A549 (cell line): ENCODE data around the gene SIK3. TPM values are rescaled to one million over a fixed set of nuclear protein-coding genes. Genes with fewer than 3 reads are reported as not detected.

Experiments
- ATAC-seq, 2 experiments: fragments of 200-7000 bp in 1 of 2; fragments of >200 bp in 1 of 2; cut with Nextera tagmentation in 1 of 2; cut with Tn5 transposase in 1 of 2; 3 replicates each; pipeline versions ENCODE4 v1.8.0 to v1.9.1; 2018 to 2020; ENCODE audit warnings: mild to moderate bottlenecking in 1 of 2, moderate library complexity in 1 of 2
- CTCF ChIA-PET: fragments of 300-600 bp; sonication (Branson Sonifier 250); formaldehyde crosslinking; extraction: SDS; loops from one replicate; lab custom pipeline; 2021; ENCODE audit warnings: antibody characterized with exemption, inconsistent platforms; lab: Yijun Ruan, JAX
- POLR2A ChIA-PET: fragments of 350-600 bp; formaldehyde crosslinking; extraction: SDS; loops from one replicate; lab custom pipeline; 2021; ENCODE audit warnings: antibody characterized with exemption, inconsistent platforms; lab: Yijun Ruan, JAX
- DNase-seq, 2 experiments: peaks; one replicate each; pipeline versions ENCODE4 v3.0.0 to v3.0.0-alpha.2; 2011 to 2016; ENCODE audit warnings: low read depth in 1 of 2, low spot score in 1 of 2
- FAIRE-seq: peaks from 2 replicates; lab custom pipeline; 2011; peaks lifted over from hg19 to GRCh38; lab: Jason Lieb, UNC
- H3K27ac ChIP-seq, 2 experiments: fragments of >200 bp; sonication (Bioruptor Twin); formaldehyde crosslinking; 3 replicates each; pipeline ENCODE4 v1.5.1; 2016 to 2017
- H3K4me1 ChIP-seq: fragments of >200 bp; sonication (Bioruptor Twin); formaldehyde crosslinking; 3 replicates; pipeline ENCODE4 v1.6.1; 2016
- H3K4me2 ChIP-seq: fragments of >200 bp; sonication (Bioruptor Twin); formaldehyde crosslinking; 3 replicates; pipeline ENCODE4 v1.6.1; 2016
- H3K4me3 ChIP-seq: fragments of >200 bp; sonication (Bioruptor Twin); formaldehyde crosslinking; 3 replicates; pipeline ENCODE4 v1.5.1; 2016
- H3K9me3 ChIP-seq: fragments of >200 bp; sonication (Bioruptor Twin); formaldehyde crosslinking; 3 replicates; pipeline ENCODE4 v1.6.1; 2016
- BHLHE40 ChIP-seq: IDR thresholded peaks from 2 replicates; pipeline ENCODE4 v1.6.1; 2012; ENCODE audit warnings: low read depth, low read length, inconsistent platforms
- CBX2 ChIP-seq: fragments of 200-600 bp; sonication (generic); IDR thresholded peaks from 2 replicates; pipeline ENCODE4 v1.6.1; 2016; ENCODE audit warnings: low read depth, mild to moderate bottlenecking, borderline replicate concordance
- CEBPB ChIP-seq, 2 experiments: fragments of >200 bp in 1 of 2; sonication (Bioruptor Twin) in 1 of 2; formaldehyde crosslinking in 1 of 2; IDR thresholded peaks; 2 replicates each; pipeline ENCODE4 v1.6.1; 2012 to 2016
- ESRRA ChIP-seq: fragments of 150-350 bp; IDR thresholded peaks from 2 replicates; pipeline ENCODE4 v1.6.1; 2014; ENCODE audit warnings: mild to moderate bottlenecking, low read length, borderline replicate concordance
- FOSB ChIP-seq: fragments of 250-450 bp; sonication (Bioruptor Pico); IDR thresholded peaks from 2 replicates; pipeline ENCODE4 v1.5.0; 2020; ENCODE audit warnings: mild to moderate bottlenecking, moderate library complexity
- FOSL2 ChIP-seq, 2 experiments: fragments of 450-650 bp in 1 of 2; fragments of >200 bp in 1 of 2; sonication (Bioruptor Twin) in 1 of 2; formaldehyde crosslinking; IDR thresholded peaks; 2 replicates each; pipeline versions ENCODE4 v1.5.0 to v1.6.1; 2016 to 2020; ENCODE audit warnings: mild to moderate bottlenecking in 1 of 2, moderate library complexity in 1 of 2
- GATA3 ChIP-seq: IDR thresholded peaks from 2 replicates; pipeline ENCODE4 v1.6.1; 2012; ENCODE audit warnings: borderline replicate concordance
- HDAC2 ChIP-seq: fragments of 200-600 bp; sonication (generic); IDR thresholded peaks from 2 replicates; pipeline ENCODE4 v1.6.1; 2016
- HOXB13 ChIP-seq: fragments of 250-450 bp; sonication (Bioruptor Pico); IDR thresholded peaks from 2 replicates; pipeline ENCODE4 v1.5.0; 2020; ENCODE audit warnings: low read depth, mild to moderate bottlenecking, moderate library complexity
- JUNB ChIP-seq: fragments of >200 bp; sonication (Bioruptor Twin); formaldehyde crosslinking; IDR thresholded peaks from 2 replicates; pipeline ENCODE4 v1.6.1; 2016
- MAFK ChIP-seq: fragments of 450-650 bp; IDR thresholded peaks from 2 replicates; pipeline ENCODE4 v1.6.1; 2014; ENCODE audit not compliant: partially characterized antibody
- NFE2L2 ChIP-seq: fragments of 150-350 bp; conservative IDR thresholded peaks from 2 replicates; pipeline ENCODE4 v1.6.1; 2014; ENCODE audit warnings: low read length
- REST ChIP-seq: fragments of 200-600 bp; sonication (generic); IDR thresholded peaks from 2 replicates; pipeline ENCODE4 v1.6.1; 2016; ENCODE audit warnings: antibody characterized with exemption, mild to moderate bottlenecking, moderate library complexity
- RNF2 ChIP-seq: fragments of 200-600 bp; sonication (generic); IDR thresholded peaks from 2 replicates; pipeline ENCODE4 v1.6.1; 2016; ENCODE audit warnings: low read depth, mild to moderate bottlenecking, antibody characterized with exemption, moderate library complexity, borderline replicate concordance
- ZSCAN20 ChIP-seq: fragments of 250-450 bp; sonication (Bioruptor Pico); IDR thresholded peaks from 2 replicates; pipeline ENCODE4 v1.8.0; 2022; ENCODE audit warnings: mild to moderate bottlenecking, moderate library complexity
- WGBS: methylation state at CpG from one replicate; pipeline ENCODE4 v1.1.6; 2017; ENCODE audit errors: missing lambda C conversion rate; 5-methylcytosine and 5-hydroxymethylcytosine counted together
- polyA plus RNA-seq, 4 experiments: library from polyadenylated mRNA; depleted of rRNA in 3 of 4; stranded (reverse); fragments of >200 nt; fragmentation: RNase III in 1 of 4; extraction: RNeasy Plus Mini Kit Qiagen cat#74134 plus additional on column Dnase treatment in 1 of 4; gene quantifications; 2 replicates in 3 of 4; 3 replicates in 1 of 4; pipeline ENCODE4 v1.2.3, GENCODE V29; 2011 to 2017
- TF ChIP-seq, protein P1 (sequence below): fragments of 150-350 bp; IDR thresholded peaks from 2 replicates; pipeline ENCODE4 v1.6.1; 2014; ENCODE audit warnings: low read depth, mild to moderate bottlenecking, low read length
- TF ChIP-seq, protein P2 (sequence below): IDR thresholded peaks from 2 replicates; pipeline ENCODE4 v1.6.1; 2012; ENCODE audit warnings: low read depth, borderline replicate concordance
- TF ChIP-seq, protein P3 (sequence below): fragments of 450-650 bp; IDR thresholded peaks from 2 replicates; pipeline ENCODE4 v1.6.1; 2014; ENCODE audit warnings: antibody characterized with exemption

SIK3 gene
- polyA plus RNA-seq, 2 of the 4 experiments (the other 2 are of a cell fraction), result 8.2 to 9.0 TPM

DNA sequence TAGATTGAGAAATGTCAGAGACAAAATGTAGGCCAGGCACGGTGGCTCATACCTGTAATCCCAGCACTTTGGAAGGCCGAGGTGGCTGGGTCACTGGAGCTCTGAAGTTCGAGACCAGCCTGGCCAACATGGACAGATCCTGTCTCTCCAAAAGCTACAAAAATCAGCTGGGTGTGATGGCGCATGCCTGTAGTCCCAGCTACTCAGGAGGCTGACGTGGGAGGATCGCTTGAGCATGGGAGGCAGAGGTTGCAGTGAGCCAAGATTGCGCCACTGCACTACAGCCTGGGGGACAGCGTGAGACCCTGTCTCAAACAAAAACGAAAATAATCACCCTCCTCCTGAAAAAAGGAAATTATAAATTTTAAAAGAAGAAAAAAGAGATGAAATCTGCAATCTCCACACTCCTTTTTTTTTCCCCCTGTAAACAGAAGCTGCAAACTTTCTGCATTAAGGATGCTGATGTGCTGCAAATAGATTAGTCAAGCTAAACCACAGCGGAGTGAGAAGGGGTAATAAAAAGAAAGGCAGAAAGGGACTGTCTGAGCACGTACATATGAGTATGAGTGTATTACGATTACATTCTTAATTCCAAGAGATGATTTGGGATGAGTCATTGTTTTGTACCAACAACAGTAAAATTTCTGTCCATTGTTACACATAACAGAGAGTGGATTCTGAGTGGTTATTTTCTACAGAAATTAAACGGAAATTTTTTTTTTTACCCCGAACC, 87.3 kb downstream of the SIK3 start:
- H3K4me1 ChIP-seq, result peaks cover 29% of the 10 kb centered on the region
- no peak for FAIRE-seq
- no peak overlapping the region for H3K4me3 ChIP-seq
- ChIA-PET POLR2A (no interaction called here), CTCF (interaction anchor here (0.7 to 1.5 kb wide), 3 partner anchors 13 to 131 kb away, joined by 3 read pairs; no protein-coding TSS in a partner anchor)
- peak; percentile 92 to 93 for ATAC-seq
- H3K9me3 ChIP-seq, result no peaks in the 10 kb centered on the region
- H3K4me2 ChIP-seq, result peak overlapping the region; percentile 48
- H3K27ac ChIP-seq, result peak overlapping the region; percentile 27 to 75; a peak in 4 of 6 replicates
- DNase-seq, result peak; percentile 54 to 63
- WGBS, result 48% methylated on average over 14 of the region's 14 CpGs
- TF ChIP-seq MAFK (peak; percentile 14), HDAC2 (no peak), NFE2L2 (no peak), FOSB (CRISPR knock-in tag) (no peak), ZSCAN20 (CRISPR knock-in tag) (no peak), GATA3 (peak; percentile 52; the same call in 1 of the 2 replicates), REST (no peak), CBX2 (no peak), BHLHE40 (no peak), CEBPB (IDR thresholded peaks at IDR 0.05) (0 out of 4 replicates have a peak, but pooled peaks of 1 of the 2 experiments have one; percentile 23), ESRRA (no peak), JUNB (peak; percentile 67), FOSL2 (IDR thresholded peaks at IDR 0.05) (peak; percentile 30; the same call in 1 of the 2 replicates), FOSL2 (CRISPR knock-in tag; IDR thresholded peaks at IDR 0.05) (peak; percentile 95), RNF2 (no peak), HOXB13 (CRISPR knock-in tag) (no peak)
- TF ChIP-seq, protein P1, sequence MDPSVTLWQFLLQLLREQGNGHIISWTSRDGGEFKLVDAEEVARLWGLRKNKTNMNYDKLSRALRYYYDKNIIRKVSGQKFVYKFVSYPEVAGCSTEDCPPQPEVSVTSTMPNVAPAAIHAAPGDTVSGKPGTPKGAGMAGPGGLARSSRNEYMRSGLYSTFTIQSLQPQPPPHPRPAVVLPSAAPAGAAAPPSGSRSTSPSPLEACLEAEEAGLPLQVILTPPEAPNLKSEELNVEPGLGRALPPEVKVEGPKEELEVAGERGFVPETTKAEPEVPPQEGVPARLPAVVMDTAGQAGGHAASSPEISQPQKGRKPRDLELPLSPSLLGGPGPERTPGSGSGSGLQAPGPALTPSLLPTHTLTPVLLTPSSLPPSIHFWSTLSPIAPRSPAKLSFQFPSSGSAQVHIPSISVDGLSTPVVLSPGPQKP, result no peak
- TF ChIP-seq, protein P2, sequence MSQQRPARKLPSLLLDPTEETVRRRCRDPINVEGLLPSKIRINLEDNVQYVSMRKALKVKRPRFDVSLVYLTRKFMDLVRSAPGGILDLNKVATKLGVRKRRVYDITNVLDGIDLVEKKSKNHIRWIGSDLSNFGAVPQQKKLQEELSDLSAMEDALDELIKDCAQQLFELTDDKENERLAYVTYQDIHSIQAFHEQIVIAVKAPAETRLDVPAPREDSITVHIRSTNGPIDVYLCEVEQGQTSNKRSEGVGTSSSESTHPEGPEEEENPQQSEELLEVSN, result no peak
- TF ChIP-seq, protein P3, sequence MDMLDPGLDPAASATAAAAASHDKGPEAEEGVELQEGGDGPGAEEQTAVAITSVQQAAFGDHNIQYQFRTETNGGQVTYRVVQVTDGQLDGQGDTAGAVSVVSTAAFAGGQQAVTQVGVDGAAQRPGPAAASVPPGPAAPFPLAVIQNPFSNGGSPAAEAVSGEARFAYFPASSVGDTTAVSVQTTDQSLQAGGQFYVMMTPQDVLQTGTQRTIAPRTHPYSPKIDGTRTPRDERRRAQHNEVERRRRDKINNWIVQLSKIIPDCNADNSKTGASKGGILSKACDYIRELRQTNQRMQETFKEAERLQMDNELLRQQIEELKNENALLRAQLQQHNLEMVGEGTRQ, result no peak
- TF ChIP-seq, all 56 proteins: peak for 5
